ENCODE measurements around the gene ITM2B. TPM values are rescaled to one million over a fixed set of nuclear protein-coding genes. Genes with fewer than 3 reads are reported as not detected.

ITM2B gene
- total and polyA plus RNA-seq, 8 donors: 114 to 361 (median 186) TPM

- Histone ChIP-seq H3K27ac (peak overlapping the region in 1 of 4 donors; percentile 32), H3K4me3 (no peak overlapping the region), H3K9me3 (no peaks in the 10 kb centered on the region), H3K36me3 (no peaks in the 10 kb centered on the region), H3K27me3 (no peaks in the 10 kb centered on the region), H3K4me1 (no peaks in the 10 kb centered on the region)
- TF ChIP-seq CTCF (IDR thresholded peaks at IDR 0.05): no peak
- 74 to 78% methylated on average over 2 of the region's 2 CpGs for WGBS, 2 donors
- FAIRE-seq: no peak
- no peak for ATAC-seq
- no peak for DNase-seq
- intact Hi-C loops (cut with DNase I): no loop called here
Measured at GRCh38 chr13:48220592-48220980, 12.4 kb upstream of the ITM2B start.

- ATAC-seq (peak in 3 of 4 donors; percentile 11 to 60 (median 44)), FAIRE-seq (no peak), DNase-seq (no peak)
- Histone ChIP-seq H3K27ac (peak overlapping the region in 1 of 4 donors; percentile 32), H3K36me3 (no peaks in the 10 kb centered on the region), H3K27me3 (no peaks in the 10 kb centered on the region), H3K9me3 (no peaks in the 10 kb centered on the region), H3K4me3 (no peak overlapping the region), H3K4me1 (no peaks in the 10 kb centered on the region)
- TF ChIP-seq CTCF (IDR thresholded peaks at IDR 0.05): no peak
- intact Hi-C loops (cut with DNase I): no loop called here
- whole genome bisulfite sequencing, 2 donors: 61 to 74% methylated on average over 8 of the region's 8 CpGs
Measured at GRCh38 chr13:48220981-48221685, 11.9 kb upstream of the ITM2B start.

GRCh38 chr13:48221686-48222187 is 11.3 kb upstream of the ITM2B start:
- DNase-seq: no peak
- Histone ChIP-seq H3K9me3 (no peaks in the 10 kb centered on the region), H3K4me1 (no peaks in the 10 kb centered on the region), H3K27ac (peak overlapping the region in 2 of 4 donors; percentile 43 to 58), H3K27me3 (no peaks in the 10 kb centered on the region), H3K36me3 (no peaks in the 10 kb centered on the region), H3K4me3 (no peak overlapping the region)
- intact Hi-C loops (cut with DNase I): no loop called here
- WGBS, 2 donors: 63 to 75% methylated on average over 4 of the region's 4 CpGs
- no peak for TF ChIP-seq CTCF (IDR thresholded peaks at IDR 0.05)
- FAIRE-seq: no peak
- peak in 2 of 4 donors; percentile 28 to 56 for ATAC-seq

GRCh38 chr13:48222358-48223301 is 10.4 kb upstream of the ITM2B start:
- H3K4me1 ChIP-seq: no peaks in the 10 kb centered on the region
- peak overlapping the region in 2 of 4 donors; percentile 43 to 58 for H3K27ac ChIP-seq
- ATAC-seq: peak in 3 of 4 donors; percentile 38 to 82 (median 80)
- no peak for DNase-seq
- H3K27me3 ChIP-seq: no peaks in the 10 kb centered on the region
- intact Hi-C loops (cut with DNase I): no loop called here
- 77 to 81% methylated on average over 12 of the region's 12 CpGs for WGBS, 2 donors
- TF ChIP-seq CTCF (IDR thresholded peaks at IDR 0.05): no peak
- H3K9me3 ChIP-seq: no peaks in the 10 kb centered on the region
- FAIRE-seq: no peak
- no peak overlapping the region for H3K4me3 ChIP-seq
- no peaks in the 10 kb centered on the region for H3K36me3 ChIP-seq
